K562 (cell line): Measurements from ENCODE around the gene RRAD. TPM values are rescaled to one million over a fixed set of nuclear protein-coding genes. Genes with fewer than 3 reads are reported as not detected.

Source experiments
- BMI1 ChIP-seq: fragments of 150-350 bp; IDR thresholded peaks from 2 replicates; pipeline ENCODE4 v1.6.1; 2014; ENCODE audit warnings: low read length
- CXXC5 ChIP-seq: fragments of 250-450 bp; sonication (Bioruptor Pico); IDR thresholded peaks from 2 replicates; pipeline ENCODE4 v1.8.0; 2022; ENCODE audit warnings: inconsistent platforms, mild to moderate bottlenecking, moderate library complexity
- DDX20 ChIP-seq: fragments of 450-650 bp; IDR thresholded peaks from 2 replicates; pipeline ENCODE4 v1.6.1; 2016; ENCODE audit warnings: missing genetic modification characterization, low read depth, mild to moderate bottlenecking, missing compliant biosample characterization, moderate library complexity
- ETV6 ChIP-seq, 3 experiments: fragments of 150-350 bp in 1 of 3; sonication (generic) in 1 of 3; formaldehyde crosslinking in 1 of 3; IDR thresholded peaks; 2 replicates each; pipeline versions ENCODE4 v1.6.1 to v1.8.0; 2014 to 2022; ENCODE audit warnings: borderline replicate concordance in 2 of 3, low read depth in 2 of 3, antibody characterized with exemption in 1 of 3, low read length in 1 of 3, mild to moderate bottlenecking in 1 of 3, missing genetic modification reagents in 1 of 3
- HDAC1 ChIP-seq, 2 experiments: fragments of 450-650 bp; IDR thresholded peaks; 2 replicates each; pipeline ENCODE4 v1.6.1; 2016 to 2017; ENCODE audit warnings: inconsistent platforms in 1 of 2, mild to moderate bottlenecking in 1 of 2, moderate library complexity in 1 of 2
- RBM22 ChIP-seq: fragments of 200-400 bp; formaldehyde crosslinking; IDR thresholded peaks from 2 replicates; pipeline ENCODE4 v1.6.1; 2018; ENCODE audit warnings: low read length, low read depth; ENCODE audit not compliant: poor library complexity, severe bottlenecking
- RBM39 ChIP-seq: fragments of 200-400 bp; formaldehyde crosslinking; optimal IDR thresholded peaks from 2 replicates; pipeline ENCODE3; 2018; ENCODE audit warnings: low read depth, low read length
- RUNX1 ChIP-seq: sonication (generic); IDR thresholded peaks from 2 replicates; pipeline ENCODE4 v1.6.1; 2016; ENCODE audit warnings: antibody characterized with exemption, low read depth
- TGIF2 ChIP-seq: sonication (generic); formaldehyde crosslinking; IDR thresholded peaks from 2 replicates; pipeline ENCODE4 v1.8.1; 2022; ENCODE audit warnings: mild to moderate bottlenecking, missing genetic modification reagents, moderate library complexity
- ZNF584 ChIP-seq: fragments of 200-800 bp; sonication (Bioruptor generic); IDR thresholded peaks from 2 replicates; pipeline ENCODE4 v1.6.1; 2016; ENCODE audit warnings: low read depth, mild to moderate bottlenecking, missing genetic modification characterization, missing compliant biosample characterization
- polyA plus RNA-seq, 8 experiments: library from polyadenylated mRNA; depleted of rRNA in 4 of 8; stranded (reverse) in 5 of 8; unstranded in 3 of 8; fragments of >200 nt; fragmentation: Nextera tagmentation in 2 of 8; fragmentation: Illumina TruSeq in 1 of 8; extraction: Ambion mirVana in 2 of 8; extraction: Trizol in 1 of 8; gene quantifications; 2 replicates each; pipeline versions ENCODE4 v1.2.1 to v1.2.3, GENCODE V29; 2011 to 2014; ENCODE audit warnings: inconsistent platforms in 1 of 8, missing spikeins in 1 of 8
- total RNA-seq, 7 experiments: library from RNA; depleted of rRNA in 6 of 7; stranded (reverse); fragments of >200 nt in 6 of 7; fragmentation: Illumina TruSeq in 2 of 7; extraction: Trizol in 2 of 7; gene quantifications; 2 replicates each; pipeline versions ENCODE4 v1.2.1 to v1.2.3, GENCODE V29; 2011 to 2021; ENCODE audit warnings: low replicate concordance in 1 of 7
- TF ChIP-seq, protein P1 (sequence below): fragments of 450-650 bp; conservative IDR thresholded peaks from 2 replicates; pipeline ENCODE4 v1.6.1; 2016; ENCODE audit warnings: missing genetic modification characterization, low read depth, mild to moderate bottlenecking, missing compliant biosample characterization, moderate library complexity
- TF ChIP-seq, protein P2 (sequence below): IDR thresholded peaks from 2 replicates; pipeline ENCODE4 v1.6.1; 2012; ENCODE audit warnings: low read depth, low read length, improper control_type of control experiment, borderline replicate concordance
- TF ChIP-seq, protein P3 (sequence below), 2 experiments: fragments of 150-350 bp in 1 of 2; IDR thresholded peaks; 2 replicates each; pipeline ENCODE4 v1.6.1; 2012 to 2016; ENCODE audit warnings: low read depth in 2 of 2, low read length in 2 of 2, mild to moderate bottlenecking in 1 of 2, moderate library complexity in 1 of 2
- TF ChIP-seq, protein P4 (sequence below): fragments of 450-650 bp; IDR thresholded peaks from 2 replicates; pipeline ENCODE4 v1.6.1; 2016; ENCODE audit warnings: mild to moderate bottlenecking
- TF ChIP-seq, protein P5 (sequence below): fragments of 250-450 bp; sonication (Bioruptor Pico); IDR thresholded peaks from 2 replicates; pipeline ENCODE4 v1.9.0; 2021; ENCODE audit warnings: mild to moderate bottlenecking

RRAD gene
- total and polyA plus RNA-seq, 9 of the 15 experiments (the other 6 are each of a cell fraction or from before 2014, with no cell fraction given), result 0.09 to 0.20 (median 0.13) TPM; not detected in 5

DNA sequence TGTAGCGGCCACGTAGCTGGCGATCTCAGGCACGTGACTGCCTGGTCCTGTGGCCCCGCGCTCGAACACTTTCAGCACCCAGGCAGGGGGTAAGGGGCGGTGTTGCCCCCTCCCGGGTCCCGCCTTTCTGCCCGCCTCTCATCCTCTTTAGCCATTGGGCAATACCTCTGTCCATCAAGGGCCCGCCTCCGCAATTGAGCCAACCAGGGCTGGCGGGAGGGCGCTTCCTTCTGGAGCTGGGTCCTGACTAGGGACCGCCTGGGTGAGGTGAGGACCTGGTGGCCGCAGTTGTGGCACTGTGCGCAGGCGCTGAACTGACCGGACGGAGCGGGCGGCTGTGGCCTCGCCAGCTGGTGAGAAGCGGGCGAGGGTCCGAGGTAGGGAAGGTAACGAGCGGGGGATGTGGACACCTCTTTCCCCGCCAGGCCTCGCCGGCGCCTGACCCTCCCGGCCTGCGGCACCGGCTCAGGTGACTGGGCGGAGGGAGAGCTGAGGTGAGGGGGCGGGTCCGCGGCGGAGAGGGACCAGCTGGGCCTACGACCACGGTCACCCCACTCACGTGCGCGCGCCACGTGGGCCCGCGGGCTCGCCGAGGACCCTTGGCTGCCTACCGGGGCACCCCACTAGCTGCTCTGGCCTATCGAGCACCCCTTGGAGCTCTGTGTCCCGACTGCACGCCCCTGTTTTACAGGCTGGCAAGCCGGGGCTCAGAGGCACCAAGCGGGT lies 44.9 kb downstream of the RRAD start, which contains the start of gene PDP2 (continued):
- peak in 1 of 2 experiments; percentile 93; a peak in 2 of 4 replicates for TF ChIP-seq HDAC1 (IDR thresholded peaks at IDR 0.05)
- TF ChIP-seq BMI1, result no peak
- TF ChIP-seq, protein P1, sequence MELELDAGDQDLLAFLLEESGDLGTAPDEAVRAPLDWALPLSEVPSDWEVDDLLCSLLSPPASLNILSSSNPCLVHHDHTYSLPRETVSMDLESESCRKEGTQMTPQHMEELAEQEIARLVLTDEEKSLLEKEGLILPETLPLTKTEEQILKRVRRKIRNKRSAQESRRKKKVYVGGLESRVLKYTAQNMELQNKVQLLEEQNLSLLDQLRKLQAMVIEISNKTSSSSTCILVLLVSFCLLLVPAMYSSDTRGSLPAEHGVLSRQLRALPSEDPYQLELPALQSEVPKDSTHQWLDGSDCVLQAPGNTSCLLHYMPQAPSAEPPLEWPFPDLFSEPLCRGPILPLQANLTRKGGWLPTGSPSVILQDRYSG (tag), result no peak
- no peak for TF ChIP-seq RUNX1
- TF ChIP-seq, protein P2, sequence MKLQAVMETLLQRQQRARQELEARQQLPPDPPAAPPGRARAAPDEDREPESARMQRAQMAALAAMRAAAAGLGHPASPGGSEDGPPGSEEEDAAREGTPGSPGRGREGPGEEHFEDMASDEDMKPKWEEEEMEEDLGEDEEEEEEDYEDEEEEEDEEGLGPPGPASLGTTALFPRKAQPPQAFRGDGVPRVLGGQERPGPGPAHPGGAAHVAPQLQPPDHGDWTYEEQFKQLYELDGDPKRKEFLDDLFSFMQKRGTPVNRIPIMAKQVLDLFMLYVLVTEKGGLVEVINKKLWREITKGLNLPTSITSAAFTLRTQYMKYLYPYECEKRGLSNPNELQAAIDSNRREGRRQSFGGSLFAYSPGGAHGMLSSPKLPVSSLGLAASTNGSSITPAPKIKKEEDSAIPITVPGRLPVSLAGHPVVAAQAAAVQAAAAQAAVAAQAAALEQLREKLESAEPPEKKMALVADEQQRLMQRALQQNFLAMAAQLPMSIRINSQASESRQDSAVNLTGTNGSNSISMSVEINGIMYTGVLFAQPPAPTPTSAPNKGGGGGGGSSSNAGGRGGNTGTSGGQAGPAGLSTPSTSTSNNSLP, result no peak
- TF ChIP-seq, protein P3, sequence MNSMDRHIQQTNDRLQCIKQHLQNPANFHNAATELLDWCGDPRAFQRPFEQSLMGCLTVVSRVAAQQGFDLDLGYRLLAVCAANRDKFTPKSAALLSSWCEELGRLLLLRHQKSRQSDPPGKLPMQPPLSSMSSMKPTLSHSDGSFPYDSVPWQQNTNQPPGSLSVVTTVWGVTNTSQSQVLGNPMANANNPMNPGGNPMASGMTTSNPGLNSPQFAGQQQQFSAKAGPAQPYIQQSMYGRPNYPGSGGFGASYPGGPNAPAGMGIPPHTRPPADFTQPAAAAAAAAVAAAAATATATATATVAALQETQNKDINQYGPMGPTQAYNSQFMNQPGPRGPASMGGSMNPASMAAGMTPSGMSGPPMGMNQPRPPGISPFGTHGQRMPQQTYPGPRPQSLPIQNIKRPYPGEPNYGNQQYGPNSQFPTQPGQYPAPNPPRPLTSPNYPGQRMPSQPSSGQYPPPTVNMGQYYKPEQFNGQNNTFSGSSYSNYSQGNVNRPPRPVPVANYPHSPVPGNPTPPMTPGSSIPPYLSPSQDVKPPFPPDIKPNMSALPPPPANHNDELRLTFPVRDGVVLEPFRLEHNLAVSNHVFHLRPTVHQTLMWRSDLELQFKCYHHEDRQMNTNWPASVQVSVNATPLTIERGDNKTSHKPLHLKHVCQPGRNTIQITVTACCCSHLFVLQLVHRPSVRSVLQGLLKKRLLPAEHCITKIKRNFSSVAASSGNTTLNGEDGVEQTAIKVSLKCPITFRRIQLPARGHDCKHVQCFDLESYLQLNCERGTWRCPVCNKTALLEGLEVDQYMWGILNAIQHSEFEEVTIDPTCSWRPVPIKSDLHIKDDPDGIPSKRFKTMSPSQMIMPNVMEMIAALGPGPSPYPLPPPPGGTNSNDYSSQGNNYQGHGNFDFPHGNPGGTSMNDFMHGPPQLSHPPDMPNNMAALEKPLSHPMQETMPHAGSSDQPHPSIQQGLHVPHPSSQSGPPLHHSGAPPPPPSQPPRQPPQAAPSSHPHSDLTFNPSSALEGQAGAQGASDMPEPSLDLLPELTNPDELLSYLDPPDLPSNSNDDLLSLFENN (IDR thresholded peaks at IDR 0.05; ENCODE audit: low read depth in 2 of 2, low read length in 2 of 2), result no peak
- TF ChIP-seq DDX20 (tag), result no peak
- peak; percentile 98 for TF ChIP-seq CXXC5 (CRISPR knock-in tag)
- TF ChIP-seq TGIF2 (CRISPR knock-in tag), result no peak
- no peak for TF ChIP-seq RBM22
- TF ChIP-seq, protein P4, sequence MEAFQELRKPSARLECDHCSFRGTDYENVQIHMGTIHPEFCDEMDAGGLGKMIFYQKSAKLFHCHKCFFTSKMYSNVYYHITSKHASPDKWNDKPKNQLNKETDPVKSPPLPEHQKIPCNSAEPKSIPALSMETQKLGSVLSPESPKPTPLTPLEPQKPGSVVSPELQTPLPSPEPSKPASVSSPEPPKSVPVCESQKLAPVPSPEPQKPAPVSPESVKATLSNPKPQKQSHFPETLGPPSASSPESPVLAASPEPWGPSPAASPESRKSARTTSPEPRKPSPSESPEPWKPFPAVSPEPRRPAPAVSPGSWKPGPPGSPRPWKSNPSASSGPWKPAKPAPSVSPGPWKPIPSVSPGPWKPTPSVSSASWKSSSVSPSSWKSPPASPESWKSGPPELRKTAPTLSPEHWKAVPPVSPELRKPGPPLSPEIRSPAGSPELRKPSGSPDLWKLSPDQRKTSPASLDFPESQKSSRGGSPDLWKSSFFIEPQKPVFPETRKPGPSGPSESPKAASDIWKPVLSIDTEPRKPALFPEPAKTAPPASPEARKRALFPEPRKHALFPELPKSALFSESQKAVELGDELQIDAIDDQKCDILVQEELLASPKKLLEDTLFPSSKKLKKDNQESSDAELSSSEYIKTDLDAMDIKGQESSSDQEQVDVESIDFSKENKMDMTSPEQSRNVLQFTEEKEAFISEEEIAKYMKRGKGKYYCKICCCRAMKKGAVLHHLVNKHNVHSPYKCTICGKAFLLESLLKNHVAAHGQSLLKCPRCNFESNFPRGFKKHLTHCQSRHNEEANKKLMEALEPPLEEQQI, result no peak
- TF ChIP-seq, protein P5, sequence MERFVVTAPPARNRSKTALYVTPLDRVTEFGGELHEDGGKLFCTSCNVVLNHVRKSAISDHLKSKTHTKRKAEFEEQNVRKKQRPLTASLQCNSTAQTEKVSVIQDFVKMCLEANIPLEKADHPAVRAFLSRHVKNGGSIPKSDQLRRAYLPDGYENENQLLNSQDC (CRISPR knock-in tag), result no peak
- no peak for TF ChIP-seq ZNF584
- no peak for TF ChIP-seq ETV6 (IDR thresholded peaks at IDR 0.05; ENCODE audit: borderline replicate concordance in 1 of 2, low read depth in 2 of 2, low read length in 1 of 2)
- TF ChIP-seq ETV6 (CRISPR knock-in tag; IDR thresholded peaks at IDR 0.05; ENCODE audit: borderline replicate concordance), result no peak
- TF ChIP-seq RBM39, result no peak
